RWPE1 (cell line): ENCODE data around the gene BCLAF1.
"Not testable (repeated sequence)": the region's sequence is repeated elsewhere in the genome, so short reads cannot be mapped to it uniquely, and the experiment has no call there.

ENCODE experiments used
- CTCF ChIA-PET: fragments of 350-600 bp; sonication (Branson Sonifier 250); formaldehyde crosslinking; extraction: SDS; loops from one replicate; lab custom pipeline; 2021; lab: Yijun Ruan, JAX
- POLR2A ChIA-PET: fragments of 400-600 bp; formaldehyde crosslinking; extraction: SDS; loops from one replicate; lab custom pipeline; 2020; ENCODE audit warnings: antibody characterized with exemption; ENCODE audit not compliant: low non-redundant PET; lab: Yijun Ruan, JAX
- DNase-seq: peaks from one replicate; pipeline ENCODE4 v3.0.0; 2012; ENCODE audit warnings: low spot score
- H3K27ac ChIP-seq: fragments of 450-650 bp; 2 replicates; pipeline ENCODE4 v1.5.1; 2017
- CTCF ChIP-seq: fragments of 450-650 bp; conservative IDR thresholded peaks from 2 replicates; pipeline ENCODE4 v1.5.1; 2017; ENCODE audit warnings: low read depth, mild to moderate bottlenecking

BCLAF1 gene

DNA sequence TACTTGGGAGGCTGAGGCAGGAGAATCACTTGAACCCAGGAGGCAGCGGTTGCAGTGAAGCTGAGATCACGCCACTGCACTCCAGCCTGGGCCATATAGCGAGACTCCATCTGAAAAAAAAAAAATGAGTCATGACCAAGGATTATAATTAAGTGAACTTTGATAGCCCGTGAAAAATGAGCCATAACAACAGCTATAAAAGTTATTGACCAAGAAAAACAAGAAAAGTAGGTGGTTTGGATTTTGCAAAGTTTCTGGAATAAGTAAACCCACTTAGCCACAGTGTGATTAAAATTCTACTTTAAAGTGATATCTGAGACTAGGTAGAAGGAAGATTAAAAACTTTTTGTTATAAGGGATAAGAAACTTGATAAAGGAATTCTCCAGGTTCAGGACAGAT is 25.9 kb upstream of the BCLAF1 start:
- TF ChIP-seq CTCF = no peak
- H3K27ac ChIP-seq = no peak overlapping the region
- CTCF ChIA-PET = interaction anchor here (0.7 kb wide), 1 partner anchor 85 kb away, joined by 9 read pairs; no protein-coding TSS in a partner anchor
- POLR2A ChIA-PET = no interaction called here
- no peak for DNase-seq

DNA sequence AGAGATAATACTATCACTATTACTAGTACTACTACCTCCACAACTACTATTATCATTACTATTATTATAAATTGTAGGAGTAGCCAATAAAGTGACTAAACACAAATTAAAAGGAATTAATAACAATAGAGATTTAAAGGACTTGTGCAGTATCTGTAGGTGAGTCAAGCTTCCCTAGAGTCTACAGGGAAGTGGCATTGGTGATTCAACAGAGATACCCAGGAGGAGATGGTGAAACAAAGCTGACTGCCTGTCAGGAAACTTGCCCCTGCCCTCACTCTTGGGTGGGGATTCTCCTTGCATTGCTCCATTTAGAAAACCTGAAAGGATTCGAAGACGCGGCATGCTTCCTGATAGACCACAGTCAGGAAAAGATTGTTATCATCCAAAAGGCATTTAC is 23.3 kb upstream of the BCLAF1 start:
- ChIA-PET POLR2A (no interaction called here), CTCF (no interaction called here)
- no peak for DNase-seq
- H3K27ac ChIP-seq = no peak overlapping the region
- no peak for TF ChIP-seq CTCF

- TF ChIP-seq CTCF = no peak
- no peak overlapping the region for H3K27ac ChIP-seq
- ChIA-PET CTCF (no interaction called here), POLR2A (no interaction called here)
- DNase-seq = no peak
Observed at GRCh38 chr6:136309729-136310311, 20.2 kb upstream of the BCLAF1 start.

DNA sequence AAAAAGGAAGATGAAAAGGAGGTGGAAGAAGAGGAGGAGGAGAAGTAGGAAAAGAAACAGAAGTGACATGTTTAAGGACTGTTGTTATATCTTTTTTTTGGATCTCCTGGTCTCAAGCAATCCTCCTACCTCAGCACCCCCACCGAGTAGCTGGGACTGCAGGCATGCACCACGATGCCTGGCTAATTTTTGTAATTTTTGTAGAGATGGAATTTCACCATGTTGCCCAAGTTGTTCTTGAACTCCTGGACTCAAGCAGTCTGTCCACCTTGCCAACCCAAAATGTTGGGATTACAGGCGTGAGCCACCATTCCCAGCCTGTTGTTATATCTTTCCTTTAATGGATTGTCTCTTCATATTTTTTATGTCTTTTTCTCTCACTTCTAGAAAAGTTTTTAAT is 19.5 kb upstream of the BCLAF1 start:
- ChIA-PET CTCF (interaction anchor here (0.7 kb wide), 1 partner anchor 17 kb away, joined by 3 read pairs; no protein-coding TSS in a partner anchor), POLR2A (no interaction called here)
- no peak for TF ChIP-seq CTCF
- H3K27ac ChIP-seq = no peak overlapping the region
- DNase-seq = no peak

- DNase-seq, POLR2A ChIA-PET, H3K27ac ChIP-seq: not testable (repeated sequence)
- CTCF ChIA-PET = interaction anchor here (0.7 kb wide), 1 partner anchor 17 kb away, joined by 3 read pairs; no protein-coding TSS in a partner anchor
Observed at GRCh38 chr6:136308469-136308868, 18.8 kb upstream of the BCLAF1 start.

- H3K27ac ChIP-seq = no peak overlapping the region
- no peak for DNase-seq
- ChIA-PET POLR2A (no interaction called here), CTCF (interaction anchor here (0.5 to 0.6 kb wide), 2 partner anchors 34 to 227 kb away, joined by 3 to 5 read pairs; no protein-coding TSS in a partner anchor)
- no peak for TF ChIP-seq CTCF
Observed at GRCh38 chr6:136307351-136307750, 17.7 kb upstream of the BCLAF1 start.

GRCh38 chr6:136306466-136306865 is 16.8 kb upstream of the BCLAF1 start:
- POLR2A ChIA-PET = no interaction called here
- CTCF ChIA-PET = interaction anchor here (0.7 kb wide), 1 partner anchor 1138 kb away, joined by 3 read pairs; no protein-coding TSS in a partner anchor
- no peak for TF ChIP-seq CTCF
- H3K27ac ChIP-seq = no peak overlapping the region
- DNase-seq = no peak
